ENCODE results near the gene OR6B2. TPM values are rescaled to one million over a fixed set of nuclear protein-coding genes. Genes with fewer than 3 reads are reported as not detected.

OR6B2 gene
- total and polyA plus RNA-seq, 9 donors: not detected

GRCh38 chr2:239990966-239991365, 39.3 kb downstream of the OR6B2 start:
- DNase-seq: no peak
- Histone ChIP-seq H3K4me3 (no peak overlapping the region), H3K27me3 (no peaks in the 10 kb centered on the region), H3K4me1 (ENCODE audit: insufficient read depth) (no peaks in the 10 kb centered on the region), H3K9me3 (no peaks in the 10 kb centered on the region), H3K27ac (no peak overlapping the region), H3K36me3 (no peaks in the 10 kb centered on the region)
- no peak for TF ChIP-seq EP300 (IDR thresholded peaks at IDR 0.05)
- no peak for TF ChIP-seq POLR2A (IDR thresholded peaks at IDR 0.05)
- TF ChIP-seq CTCF (IDR thresholded peaks at IDR 0.05): no peak
- intact Hi-C loops (cut with DNase I): loop anchor here in 3 of 4 donors (5.0 to 10.0 kb wide), 4 partner anchors 56 to 956 kb away; no protein-coding TSS in a partner anchor
- 78 to 83% (median 82%) methylated on average over 14 of the region's 14 CpGs for WGBS, 3 donors

GRCh38 chr2:239985356-239985755, 44.9 kb downstream of the OR6B2 start:
- Histone ChIP-seq H3K27me3 (no peaks in the 10 kb centered on the region), H3K27ac (no peak overlapping the region), H3K9me3 (no peaks in the 10 kb centered on the region), H3K4me1 (ENCODE audit: insufficient read depth) (no peaks in the 10 kb centered on the region), H3K4me3 (no peak overlapping the region), H3K36me3 (no peaks in the 10 kb centered on the region)
- intact Hi-C loops (cut with DNase I): no loop called here
- DNase-seq: no peak
- WGBS, 3 donors: 95 to 99% (median 96%) methylated on average over 5 of the region's 5 CpGs
- TF ChIP-seq CTCF (IDR thresholded peaks at IDR 0.05) (no peak), POLR2A (IDR thresholded peaks at IDR 0.05) (no peak), EP300 (IDR thresholded peaks at IDR 0.05) (no peak)

DNA sequence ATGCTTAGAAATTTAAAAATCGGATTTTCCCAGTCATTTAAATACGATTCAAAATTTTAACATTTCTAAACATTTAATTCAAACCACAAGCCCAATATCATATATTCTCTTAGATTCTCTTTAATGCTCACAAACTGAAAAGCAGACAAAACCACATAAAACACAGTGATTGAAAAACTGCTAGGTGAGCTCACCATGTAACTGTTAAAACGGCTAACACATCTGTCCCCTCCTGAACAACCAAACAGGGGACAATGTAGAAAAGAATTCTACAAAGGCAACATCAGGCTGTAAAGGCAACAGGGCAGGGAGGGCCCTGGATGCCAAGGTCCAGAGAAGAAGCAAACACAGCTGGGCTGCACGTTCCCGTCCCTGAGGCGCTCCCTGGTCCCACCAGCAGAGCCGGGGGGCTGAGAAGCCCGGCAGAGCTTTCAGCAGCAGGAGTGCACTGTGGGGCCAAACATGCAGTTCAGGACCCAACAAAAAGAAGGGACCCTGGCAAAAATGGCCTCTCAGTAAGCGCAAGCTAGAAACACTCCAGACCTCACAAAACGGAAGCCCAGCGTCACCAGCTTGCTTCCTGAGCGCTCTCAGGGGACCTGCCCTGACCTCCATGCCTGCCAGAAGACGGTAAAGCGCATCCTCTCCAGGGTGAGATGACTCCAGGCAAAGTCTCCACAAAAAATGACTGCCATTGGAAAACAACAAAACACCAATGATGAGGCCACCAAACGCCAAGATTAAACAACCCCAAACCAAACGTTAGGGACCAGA, 45.6 kb downstream of the OR6B2 start:
- Histone ChIP-seq H3K36me3 (no peaks in the 10 kb centered on the region), H3K9me3 (no peaks in the 10 kb centered on the region), H3K4me1 (ENCODE audit: insufficient read depth) (no peaks in the 10 kb centered on the region), H3K27me3 (no peaks in the 10 kb centered on the region), H3K27ac (no peak overlapping the region), H3K4me3 (no peak overlapping the region)
- intact Hi-C loops (cut with DNase I): no loop called here
- WGBS, 3 donors: 96 to 98% (median 96%) methylated on average over 16 of the region's 16 CpGs
- DNase-seq: no peak
- TF ChIP-seq POLR2A (IDR thresholded peaks at IDR 0.05) (no peak), EP300 (IDR thresholded peaks at IDR 0.05) (no peak), CTCF (IDR thresholded peaks at IDR 0.05) (no peak)

DNA sequence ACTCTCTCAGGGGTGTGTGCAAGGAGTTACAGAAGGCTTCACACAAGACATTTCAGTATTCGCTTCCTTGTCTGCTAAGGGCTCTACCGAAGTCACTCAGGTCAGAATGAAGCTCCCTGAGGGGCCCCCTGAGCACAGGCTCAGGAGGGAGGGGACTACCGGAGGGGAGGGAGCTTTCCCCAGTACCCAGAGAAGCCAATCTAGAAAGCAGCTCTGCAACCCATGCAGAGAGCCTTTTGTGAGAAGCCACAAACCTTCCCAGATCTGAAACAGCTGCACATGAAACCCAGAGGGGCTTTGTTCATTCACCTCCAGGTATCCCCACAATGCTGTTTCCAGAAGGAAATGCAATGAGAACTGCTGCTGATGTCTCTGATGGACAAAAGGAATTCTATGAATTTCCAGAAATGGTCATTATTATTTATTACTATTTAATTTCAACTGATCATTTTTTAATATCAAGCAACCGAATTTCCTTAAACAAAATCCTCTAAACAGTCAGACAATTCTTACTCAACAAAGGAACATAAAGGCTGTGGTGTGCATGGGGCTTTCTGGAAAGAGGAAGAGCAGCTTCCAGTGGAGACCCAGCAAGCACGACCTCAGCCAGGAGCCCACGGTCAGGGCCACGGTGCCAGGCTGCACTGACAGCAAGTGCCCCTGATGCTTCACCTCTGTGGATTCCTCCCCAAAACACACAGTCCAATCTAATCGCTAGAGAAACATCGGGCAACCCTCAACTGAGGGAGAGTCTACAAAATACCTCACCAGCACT, 47.0 kb downstream of the OR6B2 start:
- no peak overlapping the region for H3K4me3 ChIP-seq
- intact Hi-C loops (cut with DNase I): no loop called here
- no peaks in the 10 kb centered on the region for H3K4me1 ChIP-seq (ENCODE audit: insufficient read depth)
- no peaks in the 10 kb centered on the region for H3K9me3 ChIP-seq
- TF ChIP-seq CTCF (IDR thresholded peaks at IDR 0.05) (no peak), POLR2A (IDR thresholded peaks at IDR 0.05) (no peak), EP300 (IDR thresholded peaks at IDR 0.05) (no peak)
- no peaks in the 10 kb centered on the region for H3K27me3 ChIP-seq
- DNase-seq: no peak
- 75 to 87% (median 77%) methylated on average over 9 of the region's 9 CpGs for WGBS, 3 donors
- H3K27ac ChIP-seq: no peak overlapping the region
- no peaks in the 10 kb centered on the region for H3K36me3 ChIP-seq

Other genes with a start within 250 kb of the OR6B2 start
- 100 to 1,000 TPM in 3 of 7 donors, 10 to 100 TPM in 4; 57.2 to 111 (median 97.0) TPM for gene NDUFA10, start 5.1 kb downstream of the OR6B2 start, total RNA-seq
- gene NDUFA10, start 5.1 kb downstream of the OR6B2 start, polyA plus RNA-seq: 100 to 1,000 TPM in 1 of 2 donors, 10 to 100 TPM in 1; 56.6 to 136 TPM
- gene OR6B3, start 23.1 kb upstream of the OR6B2 start, total RNA-seq: not detected
- not detected for gene OR6B3, start 23.1 kb upstream of the OR6B2 start, polyA plus RNA-seq
- 100 to 1,000 TPM in 4 of 7 donors, 10 to 100 TPM in 3; 92.1 to 286 (median 101) TPM for gene COPS9, start 105.9 kb upstream of the OR6B2 start, total RNA-seq
- 100 to 1,000 TPM in 1 of 2 donors, 10 to 100 TPM in 1; 42.1 to 236 TPM for gene COPS9, start 105.9 kb upstream of the OR6B2 start, polyA plus RNA-seq
- not detected for gene OTOS, start 110.2 kb upstream of the OR6B2 start, total RNA-seq
- not detected for gene OTOS, start 110.2 kb upstream of the OR6B2 start, polyA plus RNA-seq

All from ovary (tissue), 9 donors.